GM21423 (cell line): ENCODE measurements around the gene KIAA1328.
"Not testable (repeated sequence)": the region's sequence is repeated elsewhere in the genome, so short reads cannot be mapped to it uniquely, and the experiment has no call there.

Experiments used
- ATAC-seq: cut with Tn5 transposase; IDR thresholded peaks from one replicate; pipeline ENCODE4 v1.9.1; 2021; ENCODE audit warnings: mild to moderate bottlenecking, moderate library complexity; ENCODE audit not compliant: unreplicated experiment

The KIAA1328 gene

GRCh38 chr18:36879796-36880195 is 50.9 kb downstream of the KIAA1328 start:
- not testable (repeated sequence) for ATAC-seq

- no peak for ATAC-seq
Measured at GRCh38 chr18:36885981-36886380, 57.1 kb downstream of the KIAA1328 start.

DNA sequence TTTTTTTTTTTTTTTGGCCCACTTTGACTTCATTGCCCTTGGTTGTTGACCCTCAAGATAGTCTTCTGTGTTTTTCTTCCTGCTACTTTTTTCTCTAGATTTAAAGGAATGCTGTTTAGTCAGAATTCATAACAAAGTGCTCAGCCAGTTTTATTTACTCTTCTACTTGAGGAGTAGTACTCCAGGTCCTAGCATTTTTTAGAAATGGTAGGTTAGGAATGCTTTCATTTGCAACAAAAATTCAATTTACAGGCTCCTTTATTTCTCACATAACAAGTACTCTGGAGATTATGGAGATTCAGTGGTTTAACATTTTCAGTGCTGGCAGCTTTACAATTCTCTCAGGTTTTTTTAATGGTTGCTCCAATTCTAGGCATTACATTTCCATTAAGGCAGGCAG is 58.2 kb downstream of the KIAA1328 start:
- ATAC-seq = no peak

GRCh38 chr18:36887864-36888263 is 58.9 kb downstream of the KIAA1328 start:
- ATAC-seq = no peak

DNA sequence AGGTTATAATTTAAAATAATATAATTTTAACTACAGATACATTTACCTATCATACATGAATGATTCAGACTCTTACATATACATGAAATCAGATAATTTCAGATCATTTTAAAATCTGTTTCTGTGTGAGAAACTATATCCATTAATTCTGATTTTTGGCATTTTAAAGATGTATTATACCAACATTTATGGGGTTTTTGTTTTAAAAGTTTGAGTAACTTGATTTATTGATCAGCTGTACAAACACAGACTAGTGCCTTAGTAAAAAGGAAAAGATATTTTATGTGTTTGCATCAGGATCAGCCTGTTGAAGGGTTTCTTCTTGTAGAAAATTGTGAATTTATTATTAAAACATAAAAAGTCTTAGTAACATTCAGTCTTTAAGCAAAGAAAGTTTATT is 59.9 kb downstream of the KIAA1328 start:
- ATAC-seq = no peak

GRCh38 chr18:36889321-36889720 is 60.4 kb downstream of the KIAA1328 start:
- ATAC-seq = no peak

DNA sequence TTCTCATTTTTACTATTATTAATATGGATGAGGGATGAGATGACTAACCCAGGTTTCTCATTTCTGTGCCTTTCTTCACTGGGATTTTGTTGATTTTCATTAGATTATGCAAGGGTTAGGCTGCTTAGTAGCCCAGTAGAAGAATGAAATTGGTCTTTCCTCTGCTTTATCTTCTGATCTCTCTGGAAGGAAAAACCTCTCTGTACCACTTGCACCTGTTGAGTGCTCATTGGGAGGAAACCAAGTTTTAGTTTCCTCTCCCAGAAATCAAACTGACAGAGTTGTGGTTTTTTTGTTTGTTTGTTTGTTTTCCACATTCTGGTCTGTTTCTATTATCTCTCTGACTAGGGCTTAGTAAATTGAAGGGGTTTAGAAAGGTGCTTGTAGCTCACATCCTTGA is 60.8 kb downstream of the KIAA1328 start:
- no peak for ATAC-seq

- ATAC-seq = no peak
Measured at GRCh38 chr18:36890598-36890997, 61.7 kb downstream of the KIAA1328 start.

- ATAC-seq = no peak
Measured at GRCh38 chr18:36893227-36893626, 64.3 kb downstream of the KIAA1328 start.

DNA sequence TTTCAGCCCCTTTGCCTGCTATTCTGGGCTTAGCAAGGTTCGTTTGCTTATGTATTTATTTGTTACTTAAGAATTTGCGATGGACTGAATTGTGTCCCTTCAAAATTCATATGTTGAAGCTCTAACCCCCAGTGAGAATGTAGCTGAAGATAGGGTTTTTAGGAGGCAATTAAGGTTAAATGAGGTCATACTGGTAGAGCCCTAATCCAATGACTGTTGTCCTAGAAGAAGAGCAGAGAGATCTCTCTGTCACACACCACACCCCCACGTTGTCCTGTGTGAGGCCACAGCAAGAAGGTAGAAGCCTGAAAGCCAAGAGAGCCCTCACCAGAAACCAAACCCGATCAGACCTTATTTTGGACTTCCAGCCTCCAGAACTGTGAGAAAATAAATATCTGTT is 66.7 kb downstream of the KIAA1328 start:
- no peak for ATAC-seq

DNA sequence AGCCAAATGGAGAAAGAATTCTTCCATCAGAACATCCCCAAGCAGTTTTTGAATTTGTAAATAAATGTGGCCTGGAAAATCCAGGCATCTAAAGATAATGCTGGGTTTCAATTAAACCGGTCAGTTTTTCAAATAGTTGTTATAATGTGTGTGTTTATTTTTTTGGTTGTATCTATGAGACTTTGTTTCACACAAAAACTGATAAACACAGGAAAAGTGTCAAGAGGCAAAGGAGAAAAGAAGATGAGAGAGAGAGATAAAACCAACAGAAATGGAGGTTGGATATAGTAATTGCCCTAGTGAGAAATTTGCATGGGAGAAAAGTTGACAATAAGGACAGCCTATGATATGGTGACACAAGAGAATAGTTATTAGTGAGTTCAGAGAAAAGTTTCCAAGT is 68.3 kb downstream of the KIAA1328 start:
- ATAC-seq = no peak

DNA sequence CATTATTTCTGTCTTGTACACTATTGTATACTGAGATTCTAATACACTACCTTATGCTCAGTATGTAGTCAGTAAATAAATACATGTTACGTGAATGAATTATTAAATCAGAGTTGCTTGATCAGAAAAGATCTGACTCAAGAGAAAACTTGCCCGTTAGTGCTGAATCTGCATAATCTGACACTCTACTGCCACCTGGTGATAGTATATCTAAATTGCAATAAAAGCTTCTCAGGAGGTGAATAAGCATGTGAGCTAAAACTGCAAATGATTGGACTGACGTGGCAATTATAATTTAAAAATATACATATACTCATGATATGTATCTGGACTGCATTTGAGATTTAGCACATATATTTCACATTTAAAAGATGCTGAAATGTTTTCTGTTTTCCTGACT is 70.4 kb downstream of the KIAA1328 start:
- no peak for ATAC-seq

DNA sequence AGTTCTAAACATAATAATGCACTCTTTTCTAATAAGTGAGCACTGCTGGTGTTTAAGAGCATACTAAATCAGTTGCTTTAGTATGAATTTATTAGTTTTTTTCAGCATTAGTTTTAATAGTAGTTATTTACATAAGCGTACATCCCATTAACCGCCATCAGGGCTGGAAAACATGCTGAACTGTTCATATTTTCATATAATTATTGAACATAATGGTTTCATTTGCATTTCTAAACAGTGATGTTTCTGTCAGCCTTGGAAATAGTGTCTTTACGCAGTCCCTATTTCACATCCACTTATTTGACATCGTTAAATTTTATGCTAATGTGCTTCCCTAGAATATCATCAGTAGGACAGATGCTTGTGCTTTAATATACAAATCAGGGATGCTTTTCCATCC is 71.5 kb downstream of the KIAA1328 start:
- ATAC-seq = no peak

DNA sequence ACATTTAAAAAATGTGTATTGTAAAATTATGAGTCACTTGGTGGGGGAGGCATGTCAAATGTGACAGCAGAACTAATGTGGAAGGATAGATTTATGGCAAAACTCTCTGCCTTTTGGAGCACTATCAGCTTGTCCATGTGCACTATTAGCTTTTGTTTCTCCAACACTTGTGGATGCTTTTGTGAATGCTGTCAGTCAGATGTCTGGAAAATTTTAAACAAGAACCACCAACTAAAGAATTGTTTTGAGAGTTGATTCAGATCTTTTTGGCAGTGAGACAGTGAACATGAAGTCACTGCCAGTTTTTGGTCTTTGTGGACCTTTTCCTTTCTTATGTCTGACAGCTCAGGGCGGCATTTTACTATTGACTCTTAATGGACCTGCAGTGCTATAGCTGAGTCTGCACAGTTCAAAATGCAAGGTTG is 72.4 kb downstream of the KIAA1328 start:
- no peak for ATAC-seq

DNA sequence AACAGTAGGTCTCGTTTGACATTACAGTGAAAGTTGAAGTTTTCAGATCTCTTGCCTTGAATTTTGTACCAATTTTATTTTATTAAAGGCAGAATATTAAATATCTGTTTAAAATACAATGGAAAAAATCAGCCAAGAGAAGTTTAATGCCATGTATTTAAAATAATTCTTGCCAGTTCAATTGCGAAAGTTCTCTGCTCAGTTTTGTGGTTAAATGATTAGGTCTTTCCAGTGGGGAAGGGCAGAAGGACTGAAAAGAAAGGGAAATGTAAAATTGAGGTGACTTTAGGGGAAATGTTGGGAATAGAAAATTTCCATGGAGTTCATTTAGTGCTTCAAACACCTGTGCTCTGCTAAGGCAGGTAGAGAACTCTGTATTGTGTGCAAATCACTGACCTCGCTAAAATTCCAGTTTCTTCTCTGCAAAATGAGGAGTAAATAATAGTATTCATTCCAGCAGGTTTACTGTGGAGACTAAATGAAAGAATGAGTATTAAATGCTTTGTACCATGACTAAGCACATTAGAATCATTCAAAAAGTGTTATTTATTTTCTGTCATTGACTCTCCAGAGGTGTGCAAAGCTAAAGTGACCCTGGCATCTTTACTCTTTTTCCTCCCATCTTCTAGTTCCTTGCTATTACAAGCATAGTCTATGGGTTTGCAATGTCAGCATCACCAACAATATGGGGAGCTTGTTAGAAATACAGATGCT is 74.4 kb downstream of the KIAA1328 start:
- ATAC-seq = no peak

DNA sequence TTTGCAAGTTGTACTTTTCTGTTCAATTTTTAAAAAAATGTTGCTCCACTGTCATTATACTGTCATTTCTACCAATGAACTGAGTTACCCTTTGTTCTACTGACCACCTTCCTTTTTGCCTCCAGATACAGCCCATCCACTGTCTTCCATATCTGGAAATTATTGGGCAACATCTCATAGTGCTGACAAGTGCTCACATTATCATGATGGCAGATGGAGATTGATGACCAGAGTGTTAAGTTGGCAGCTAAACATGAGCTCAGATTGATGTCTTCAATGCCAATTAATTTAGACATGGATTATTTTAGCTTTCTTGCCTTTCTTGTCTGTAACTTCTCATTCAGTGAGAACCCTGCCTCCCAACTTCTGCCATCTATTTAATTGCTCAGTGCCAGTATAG is 76.6 kb downstream of the KIAA1328 start:
- ATAC-seq = no peak

DNA sequence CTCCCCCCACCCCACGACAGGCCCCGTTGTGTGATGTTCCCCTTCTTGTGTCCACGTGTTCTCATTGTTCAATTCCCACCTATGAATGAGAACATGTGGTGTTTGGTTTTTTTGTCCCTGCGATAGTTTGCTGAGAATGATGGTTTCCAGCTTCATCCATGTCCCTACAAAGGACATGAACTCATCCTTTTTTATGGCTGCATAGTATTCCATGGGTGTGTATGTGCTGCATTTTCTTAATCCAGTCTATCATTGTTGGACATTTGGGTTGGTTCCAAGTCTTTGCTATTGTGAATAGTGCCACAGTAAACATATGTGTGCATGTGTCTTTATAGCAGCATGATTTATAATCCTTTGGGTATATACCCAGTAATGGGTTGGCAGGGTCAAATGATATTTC is 80.4 kb downstream of the KIAA1328 start:
- not testable (repeated sequence) for ATAC-seq

DNA sequence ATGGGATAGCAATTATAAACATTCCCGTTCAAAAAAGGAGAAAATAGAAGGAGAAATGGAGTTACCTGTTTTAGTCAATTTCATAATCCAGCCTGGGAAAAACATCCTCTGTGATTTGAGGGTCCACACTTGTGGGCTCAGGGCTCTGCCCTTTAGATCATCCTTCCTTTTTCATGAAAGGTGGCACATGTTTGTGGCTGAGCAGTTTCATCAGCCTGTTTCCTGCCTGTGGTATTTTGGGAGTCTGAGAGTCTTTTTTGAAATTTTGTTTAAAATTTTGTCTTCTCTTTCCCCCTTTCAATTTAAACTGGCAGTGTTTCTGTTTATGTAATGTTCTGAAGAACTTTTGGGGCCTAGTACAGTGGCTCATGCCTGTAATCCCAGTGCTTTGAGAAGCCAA is 84.0 kb downstream of the KIAA1328 start:
- no peak for ATAC-seq

DNA sequence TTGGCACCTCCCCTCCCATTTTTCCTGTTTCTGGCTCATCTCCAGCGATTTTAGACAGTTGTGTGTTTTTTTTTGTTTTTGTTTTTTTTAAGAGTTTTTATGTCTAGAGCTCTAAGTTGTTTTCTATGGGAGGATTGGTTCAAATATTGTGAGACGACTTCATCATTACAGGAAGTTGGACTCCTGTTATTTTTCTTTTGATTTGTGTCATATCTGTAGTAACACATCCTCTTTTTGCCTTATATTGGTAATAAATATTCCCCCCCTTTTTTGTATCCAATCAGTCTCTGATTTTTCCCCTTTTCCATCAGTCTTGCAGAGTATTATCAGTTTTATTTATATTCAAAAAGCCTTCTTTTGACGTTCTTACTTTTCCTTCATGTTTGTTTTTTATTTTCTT is 89.0 kb downstream of the KIAA1328 start:
- no peak for ATAC-seq

- ATAC-seq = no peak
Measured at GRCh38 chr18:36929601-36930000, 100.7 kb downstream of the KIAA1328 start.

DNA sequence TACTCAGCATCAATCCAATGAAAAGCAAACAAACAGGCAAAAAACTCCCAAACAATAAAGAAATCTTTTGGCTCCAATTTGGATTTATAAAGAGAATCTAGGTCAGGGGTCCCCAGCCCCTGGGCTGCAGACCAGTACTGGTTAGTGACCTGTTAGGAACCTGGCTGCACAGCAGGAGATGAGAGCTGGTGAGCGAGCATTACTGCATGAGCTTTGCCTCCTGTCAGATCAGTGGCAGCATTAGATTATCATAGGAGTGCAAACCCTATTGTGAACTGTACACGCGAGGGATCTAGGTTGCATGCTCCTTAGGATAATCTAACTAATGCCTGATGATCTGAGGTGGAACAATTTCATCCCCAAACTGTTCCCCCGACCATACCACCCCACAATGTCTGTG is 102.2 kb downstream of the KIAA1328 start:
- ATAC-seq = no peak

DNA sequence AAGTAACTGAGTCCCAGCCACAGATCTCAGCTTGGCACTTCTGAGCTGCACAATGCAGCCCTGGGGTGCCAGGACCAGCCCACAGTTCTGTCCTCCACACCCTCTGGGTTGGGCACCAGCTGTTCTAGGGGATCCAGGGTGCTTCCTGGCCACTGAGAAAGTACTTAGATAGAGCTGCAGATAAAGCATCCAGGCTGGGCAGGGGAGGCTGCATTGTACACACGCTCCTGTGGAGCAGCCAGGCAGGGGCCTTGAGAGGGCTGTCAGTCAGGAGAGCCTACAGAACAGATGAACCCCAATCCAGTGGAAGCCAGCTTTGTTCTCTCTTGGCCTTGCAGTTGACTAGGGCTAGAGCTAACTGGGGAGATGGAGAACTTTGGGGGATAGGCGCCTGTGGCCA is 104.6 kb downstream of the KIAA1328 start:
- no peak for ATAC-seq

- ATAC-seq = no peak
Measured at GRCh38 chr18:36934884-36935283, 106.0 kb downstream of the KIAA1328 start.
